Erythroblast (primary cell): ENCODE data around the gene FAAP20.

Experiments
- GATA1 ChIP-seq: IDR thresholded peaks from 2 replicates; pipeline ENCODE4 v1.6.1; 2011; ENCODE audit warnings: low read depth, mild to moderate bottlenecking, control low read depth, low read length, moderate library complexity
- POLR2A ChIP-seq: IDR thresholded peaks from 2 replicates; pipeline ENCODE4 v1.6.1; 2011; ENCODE audit warnings: mild to moderate bottlenecking, low read length

DNA sequence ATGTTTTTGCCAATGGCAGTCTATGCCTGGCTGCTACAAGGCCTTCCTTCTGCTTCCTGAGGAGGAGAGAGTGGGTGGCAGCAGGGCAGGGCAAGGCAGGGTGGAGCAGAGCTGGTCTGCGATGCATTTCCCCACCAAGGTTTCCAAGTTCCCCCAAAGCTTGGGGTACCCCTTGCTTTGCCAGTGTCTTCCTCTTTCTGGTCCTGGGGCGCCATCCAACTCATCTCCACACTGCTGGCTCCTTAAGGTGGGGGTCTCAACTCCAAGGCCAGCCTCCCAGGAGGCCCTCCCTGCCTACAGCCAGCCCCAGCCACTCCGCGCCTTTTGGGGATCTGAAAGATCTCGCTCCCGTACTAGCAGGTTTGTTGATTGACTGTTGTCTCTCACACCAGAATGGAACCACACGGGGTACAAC lies 29.6 kb upstream of the FAAP20 start:
- TF ChIP-seq POLR2A (no peak), GATA1 (no peak)
